AG09309 (cell line): ENCODE results near the gene PARD3B.
A peak's percentile ranks its signal among the peaks of the same experiment; 100 is the strongest.

Experiments used
- DNase-seq: peaks from one replicate; pipeline ENCODE4 v3.0.0-alpha.2; 2010; ENCODE audit warnings: low read depth
- H3K4me3 ChIP-seq: 2 replicates; pipeline ENCODE4 v1.5.1; 2011; ENCODE audit warnings: mild to moderate bottlenecking, low read depth, low read length, moderate library complexity; ENCODE audit not compliant: control insufficient read depth
- CTCF ChIP-seq: IDR thresholded peaks from 2 replicates; pipeline ENCODE4 v1.5.1; 2011; ENCODE audit warnings: mild to moderate bottlenecking, low read depth, low read length, inconsistent platforms; ENCODE audit not compliant: insufficient read depth, control insufficient read depth; ENCODE audit errors: missing control alignments

Gene PARD3B

GRCh38 chr2:205651719-205652118 is 1106.4 kb downstream of the PARD3B start:
- TF ChIP-seq CTCF: no peak
- no peak for DNase-seq
- no peak overlapping the region for H3K4me3 ChIP-seq

DNA sequence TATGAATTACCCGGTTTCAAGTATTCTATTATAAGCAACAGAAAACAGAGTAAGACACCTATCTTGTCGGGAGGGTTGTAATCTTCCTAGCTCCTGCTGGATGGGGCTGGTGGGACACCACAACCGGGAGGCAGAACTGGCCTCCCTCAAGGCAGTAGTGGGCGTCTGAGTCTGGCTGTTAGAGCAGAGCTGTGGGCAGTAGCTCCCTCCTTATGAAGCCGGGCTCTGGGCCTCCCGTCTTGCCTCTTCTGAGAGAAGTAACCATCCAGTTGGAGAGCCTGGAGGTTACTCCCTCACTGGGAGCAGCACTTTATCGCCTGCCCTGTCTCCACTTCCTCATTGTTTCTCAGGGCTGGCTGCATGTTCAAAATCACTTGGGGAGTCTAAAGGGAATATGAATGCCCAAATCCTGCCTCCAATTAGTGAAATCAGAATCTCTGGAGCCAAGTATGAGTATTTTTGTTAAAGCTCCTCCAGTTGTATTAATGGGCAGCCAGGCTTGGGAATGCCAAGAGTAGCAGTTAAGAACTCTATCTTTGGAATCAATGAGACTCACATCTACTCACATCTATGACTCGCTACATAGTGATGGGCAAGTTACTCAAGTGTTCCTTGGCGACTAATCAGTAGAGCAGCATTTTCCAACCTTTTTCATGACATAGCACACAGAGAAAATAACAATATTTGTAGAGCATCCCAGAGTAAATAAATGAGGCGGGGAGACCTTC is 1109.8 kb downstream of the PARD3B start:
- DNase-seq: peak; percentile 66
- TF ChIP-seq CTCF: no peak
- H3K4me3 ChIP-seq: no peak overlapping the region

DNA sequence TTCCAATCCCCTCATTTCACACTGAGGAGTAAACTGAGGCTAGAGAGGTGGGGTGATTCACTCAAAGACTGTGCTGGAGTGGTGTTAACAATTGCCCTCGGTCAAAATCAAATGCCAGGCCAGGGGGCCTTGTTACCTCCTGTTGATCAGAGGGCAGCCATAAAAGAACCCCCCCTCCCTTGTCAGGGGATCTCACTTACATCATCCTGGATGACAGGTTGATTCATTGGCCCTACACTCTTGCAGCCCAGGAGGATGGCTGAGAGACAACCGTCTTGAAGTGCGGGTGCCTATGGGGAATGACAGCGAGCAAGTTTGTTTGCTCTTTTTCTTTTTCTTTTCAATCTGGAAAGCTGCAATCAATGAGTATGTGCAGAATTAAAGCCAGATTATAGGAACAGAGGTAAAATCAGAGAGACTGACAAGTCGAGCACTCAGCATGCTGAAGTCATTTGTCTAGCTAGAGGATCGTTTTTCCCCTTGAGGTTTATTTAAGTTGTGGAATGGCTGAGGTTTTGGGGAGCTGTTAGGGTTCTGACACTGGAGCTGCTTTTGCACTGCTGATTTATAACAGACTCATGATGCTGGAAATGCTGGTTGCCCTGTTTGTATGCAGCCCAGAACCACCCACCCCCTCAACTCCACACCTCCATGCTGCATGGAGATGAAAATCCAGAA is 1110.6 kb downstream of the PARD3B start:
- no peak for DNase-seq
- TF ChIP-seq CTCF: no peak

GRCh38 chr2:205656461-205656860 is 1111.2 kb downstream of the PARD3B start:
- H3K4me3 ChIP-seq: no peak overlapping the region
- no peak for TF ChIP-seq CTCF

More for the DNA sequence above, 1110.6 kb downstream of the PARD3B start:
- no peak overlapping the region for H3K4me3 ChIP-seq

GRCh38 chr2:205656941-205657340 is 1111.7 kb downstream of the PARD3B start:
- H3K4me3 ChIP-seq: no peak overlapping the region
- DNase-seq: no peak
- no peak for TF ChIP-seq CTCF

More at GRCh38 chr2:205656461-205656860, 1111.2 kb downstream of the PARD3B start:
- DNase-seq: no peak

DNA sequence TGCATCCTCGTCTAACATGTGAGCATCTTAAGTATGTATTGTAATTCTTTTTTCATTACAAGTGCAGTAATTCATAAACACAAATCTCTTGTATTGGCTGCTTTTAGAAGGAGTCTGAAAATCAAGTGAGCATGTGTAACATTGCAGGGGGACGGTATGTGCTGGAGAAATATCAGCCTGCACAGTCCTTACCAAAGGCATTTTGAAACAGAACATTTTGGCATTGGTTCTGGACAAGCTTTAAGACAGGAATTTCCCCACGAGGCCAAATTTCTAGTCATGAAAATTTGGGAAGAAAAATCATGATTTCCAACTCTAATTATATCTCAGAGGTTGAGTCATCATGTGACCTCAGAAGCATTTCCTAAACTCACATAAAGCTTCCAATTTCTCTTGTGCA is 1112.3 kb downstream of the PARD3B start:
- no peak for TF ChIP-seq CTCF
- DNase-seq: peak; percentile 70
- no peak overlapping the region for H3K4me3 ChIP-seq

GRCh38 chr2:205658068-205658467 is 1112.8 kb downstream of the PARD3B start:
- no peak for DNase-seq
- no peak for TF ChIP-seq CTCF
- H3K4me3 ChIP-seq: no peak overlapping the region
